K562 (cell line): ENCODE data around the gene TASP1. TPM values are rescaled to one million over a fixed set of nuclear protein-coding genes. Genes with fewer than 3 reads are reported as not detected.

ENCODE experiments used
- ATAC-seq: fragments of 200-7000 bp; cut with Tn5 transposase; 3 replicates; pipeline ENCODE4 v1.9.1; 2020; ENCODE audit warnings: moderate library complexity
- BruUV-seq: library from RNA; stranded (reverse); fragments of 400-500 nt; replicated peaks from 2 replicates; lab custom pipeline; 2021; lab: Mats Ljungman, UMichigan
- CTCF ChIA-PET: fragments of 300-600 bp; formaldehyde crosslinking; extraction: SDS; loops from one replicate; lab custom pipeline; 2021; ENCODE audit warnings: low intra/inter-chr PET ratio; lab: Yijun Ruan, JAX
- POLR2A ChIA-PET: fragments of 300-600, 350-650 bp; sonication (Branson Sonifier 250); formaldehyde crosslinking; extraction: SDS; loops from one replicate; lab custom pipeline; 2021; ENCODE audit warnings: antibody characterized with exemption, inconsistent platforms; lab: Yijun Ruan, JAX
- DNase-seq, 4 experiments: peaks; one replicate each; pipeline versions ENCODE4 v3.0.0 to v3.0.0-alpha.2; 2011 to 2018; ENCODE audit warnings: low spot score in 3 of 4, mixed read lengths in 3 of 4; ENCODE audit errors: extremely low read depth in 1 of 4
- FAIRE-seq: peaks from 2 replicates; lab custom pipeline; 2011; peaks lifted over from hg19 to GRCh38; lab: Jason Lieb, UNC
- H2AFZ ChIP-seq: 2 replicates; pipeline ENCODE4 v1.6.0; 2011; ENCODE audit warnings: low read depth, low read length, control low read depth, inconsistent platforms
- H3K27ac ChIP-seq: fragments of 200-600 bp; 3 replicates; pipeline ENCODE4 v1.8.0; 2011; ENCODE audit warnings: low read depth, mild to moderate bottlenecking, control low read depth, inconsistent platforms, low read length, moderate library complexity, mixed read lengths; ENCODE audit errors: extremely low read depth
- H3K27me3 ChIP-seq, 2 experiments: fragments of 300-600 bp in 1 of 2; 2 replicates in 1 of 2; 3 replicates in 1 of 2; pipeline versions ENCODE4 v1.6.0 to v1.8.0; 2011; ENCODE audit warnings: inconsistent platforms in 2 of 2, low read length in 2 of 2, mild to moderate bottlenecking in 1 of 2, mixed read lengths in 1 of 2, moderate library complexity in 1 of 2; ENCODE audit not compliant: control insufficient read depth in 2 of 2, insufficient read depth in 2 of 2
- H3K36me3 ChIP-seq: fragments of 300-600 bp; 3 replicates; pipeline ENCODE4 v1.8.0; 2011; ENCODE audit warnings: mild to moderate bottlenecking, low read length, inconsistent platforms; ENCODE audit not compliant: control insufficient read depth, insufficient read depth
- H3K4me1 ChIP-seq, 2 experiments: fragments of 200-600 bp in 1 of 2; replicated peaks in 1 of 2; 2 replicates in 1 of 2; 3 replicates in 1 of 2; pipeline versions ENCODE4 v1.5.1 to v1.8.0; 2011; ENCODE audit warnings: inconsistent platforms in 2 of 2, low read length in 2 of 2, mild to moderate bottlenecking in 1 of 2, mixed read lengths in 1 of 2, moderate library complexity in 1 of 2; ENCODE audit not compliant: control insufficient read depth in 2 of 2, insufficient read depth in 2 of 2
- H3K4me2 ChIP-seq: 2 replicates; pipeline ENCODE4 v1.6.1; 2011; ENCODE audit warnings: low read length, control low read depth, inconsistent platforms, mixed read lengths; ENCODE audit not compliant: insufficient read depth
- H3K4me3 ChIP-seq: fragments of 200-600 bp; sonication (generic), shearing (Covaris generic); 2 replicates; pipeline ENCODE4 v1.5.1; 2016; ENCODE audit warnings: control low read depth, inconsistent platforms
- H3K79me2 ChIP-seq: fragments of 200-600 bp; 3 replicates; pipeline ENCODE4 v1.8.0; 2011; ENCODE audit warnings: low read length, inconsistent platforms; ENCODE audit not compliant: control insufficient read depth, insufficient read depth
- H3K9ac ChIP-seq, 2 experiments: 2 replicates each; pipeline versions ENCODE4 v1.6.0 to v1.6.1; 2011; ENCODE audit warnings: low read depth in 2 of 2, low read length in 2 of 2, control low read depth in 1 of 2, inconsistent platforms in 1 of 2, mild to moderate bottlenecking in 1 of 2, mixed read lengths in 1 of 2; ENCODE audit not compliant: insufficient read depth in 1 of 2
- H3K9me1 ChIP-seq: one replicate; pipeline ENCODE4 v1.6.0; 2011; ENCODE audit warnings: inconsistent platforms, mild to moderate bottlenecking, low read length, moderate library complexity; ENCODE audit not compliant: control insufficient read depth, insufficient read depth
- H3K9me3 ChIP-seq: replicated peaks from 2 replicates; pipeline ENCODE4 v1.5.1; 2011; ENCODE audit warnings: low read depth, low read length, inconsistent platforms; ENCODE audit not compliant: control insufficient read depth, insufficient read depth
- H4K20me1 ChIP-seq: replicated peaks from 2 replicates; pipeline ENCODE4 v1.6.1; 2011; ENCODE audit warnings: low read length, inconsistent platforms, mixed read lengths; ENCODE audit not compliant: control insufficient read depth, insufficient read depth
- MED1 ChIP-seq: sonication (generic); formaldehyde crosslinking; IDR thresholded peaks from 2 replicates; pipeline ENCODE4 v1.8.1; 2023; ENCODE audit warnings: missing genetic modification reagents, borderline replicate concordance
- MEF2A ChIP-seq: IDR thresholded peaks from 2 replicates; pipeline ENCODE4 v1.6.1; 2011; ENCODE audit warnings: low read depth, mild to moderate bottlenecking, low read length, moderate library complexity; ENCODE audit not compliant: control insufficient read depth
- NR2C2 ChIP-seq, 2 experiments: fragments of 200-800 bp in 1 of 2; sonication (Bioruptor generic) in 1 of 2; sonication (generic) in 1 of 2; formaldehyde crosslinking in 1 of 2; IDR thresholded peaks; 2 replicates each; pipeline versions ENCODE4 v1.6.1 to v1.8.0; 2016 to 2022; ENCODE audit warnings: mild to moderate bottlenecking in 1 of 2, missing compliant biosample characterization in 1 of 2, missing genetic modification characterization in 1 of 2, missing genetic modification reagents in 1 of 2
- SMARCC2 ChIP-seq: fragments of 450-650 bp; IDR thresholded peaks from 2 replicates; pipeline ENCODE4 v1.6.1; 2017; ENCODE audit warnings: antibody characterized with exemption, moderate library complexity, mild to moderate bottlenecking, low read depth
- ZNF79 ChIP-seq: fragments of 250-450 bp; sonication (Bioruptor Pico); IDR thresholded peaks from 2 replicates; pipeline ENCODE4 v1.4.0; 2020; ENCODE audit warnings: low read depth, mild to moderate bottlenecking, moderate library complexity
- WGBS: fragments of 100-300 bp; shearing (Covaris generic); methylation state at CpG from one replicate; pipeline ENCODE4 v1.1.6; 2016; ENCODE audit warnings: low coverage, mixed read lengths; ENCODE audit not compliant: insufficient coverage; ENCODE audit errors: missing lambda C conversion rate; 5-methylcytosine and 5-hydroxymethylcytosine counted together
- in situ Hi-C: fragments of 300-500 bp; cut with MboI; formaldehyde crosslinking; loops from 4 replicates; pipeline ENCODE4 v1.15.0; 2018; ENCODE audit warnings: inconsistent platforms, mixed read lengths
- intact Hi-C: fragments of 100-400 bp; cut with micrococcal nuclease; formaldehyde crosslinking; loops from 2 replicates; pipeline ENCODE4 v1.14.2; 2022
- polyA plus RNA-seq, 8 experiments: library from polyadenylated mRNA; depleted of rRNA in 4 of 8; stranded (reverse) in 5 of 8; unstranded in 3 of 8; fragments of >200 nt; fragmentation: Nextera tagmentation in 2 of 8; fragmentation: Illumina TruSeq in 1 of 8; extraction: Ambion mirVana in 2 of 8; extraction: Trizol in 1 of 8; gene quantifications; 2 replicates each; pipeline versions ENCODE4 v1.2.1 to v1.2.3, GENCODE V29; 2011 to 2014; ENCODE audit warnings: inconsistent platforms in 1 of 8, missing spikeins in 1 of 8
- total RNA-seq, 7 experiments: library from RNA; depleted of rRNA in 6 of 7; stranded (reverse); fragments of >200 nt in 6 of 7; fragmentation: Illumina TruSeq in 2 of 7; extraction: Trizol in 2 of 7; gene quantifications; 2 replicates each; pipeline versions ENCODE4 v1.2.1 to v1.2.3, GENCODE V29; 2011 to 2021; ENCODE audit warnings: low replicate concordance in 1 of 7
- TF ChIP-seq, protein P1 (sequence below): sonication (generic); formaldehyde crosslinking; IDR thresholded peaks from 2 replicates; pipeline ENCODE4 v1.8.1; 2022; ENCODE audit warnings: missing genetic modification reagents
- TF ChIP-seq, protein P2 (sequence below): fragments of 450-650 bp; IDR thresholded peaks from 2 replicates; pipeline ENCODE4 v1.6.1; 2016; ENCODE audit warnings: missing biosample characterization, missing genetic modification characterization
- TF ChIP-seq, protein P3 (sequence below), 2 experiments: fragments of 450-650 bp; formaldehyde crosslinking in 1 of 2; IDR thresholded peaks; 2 replicates each; pipeline versions ENCODE4 v1.4.0 to v1.6.1; 2014 to 2020; ENCODE audit warnings: mild to moderate bottlenecking in 2 of 2, borderline replicate concordance in 1 of 2, low read depth in 1 of 2

The TASP1 gene
- total and polyA plus RNA-seq, 9 of the 15 experiments (the other 6 are each of a cell fraction or from before 2014, with no cell fraction given), result 3.7 to 10.6 (median 6.4) TPM

DNA sequence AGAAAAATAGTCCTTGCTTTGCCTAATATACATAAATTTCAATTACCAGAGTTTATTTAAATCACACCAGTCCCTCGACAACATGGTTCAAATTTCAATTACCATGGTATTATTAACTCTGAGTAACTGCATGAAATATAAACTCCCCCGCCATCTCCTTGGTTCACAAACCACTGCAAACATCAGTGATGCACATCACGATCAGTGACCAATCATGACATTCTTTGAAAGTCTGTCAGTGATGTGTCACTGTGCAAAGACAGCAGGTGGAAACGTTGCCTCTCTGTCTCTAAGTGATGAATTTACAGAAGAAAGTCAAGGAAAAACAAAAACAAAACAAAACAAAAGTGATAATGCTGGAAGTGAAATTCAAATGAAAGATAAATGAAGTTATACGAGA is 86.7 kb downstream of the TASP1 start:
- no peaks in the 10 kb centered on the region for H3K79me2 ChIP-seq
- ChIA-PET CTCF (no interaction called here), POLR2A (no interaction called here)
- no peaks in the 10 kb centered on the region for H4K20me1 ChIP-seq
- H2AFZ ChIP-seq, result no peak overlapping the region
- H3K4me3 ChIP-seq, result no peak overlapping the region
- DNase-seq (no peak), FAIRE-seq (no peak), ATAC-seq (no peak)
- intact Hi-C loops (no loop called here), in situ Hi-C loops (no loop called here)
- no peaks in the 10 kb centered on the region for H3K9me3 ChIP-seq
- no peaks in the 10 kb centered on the region for H3K4me1 ChIP-seq
- no peaks in the 10 kb centered on the region for H3K9me1 ChIP-seq
- no peaks in the 10 kb centered on the region for H3K36me3 ChIP-seq
- WGBS, result 47% methylated on average over 5 of the region's 5 CpGs
- no peak overlapping the region for H3K9ac ChIP-seq
- no TSS peak for BruUV-seq
- no peak overlapping the region for H3K4me2 ChIP-seq
- H3K27ac ChIP-seq, result no peak overlapping the region
- H3K27me3 ChIP-seq, result no peaks in the 10 kb centered on the region
- TF ChIP-seq SMARCC2, result no peak
- no peak for TF ChIP-seq MED1 (CRISPR knock-in tag)
- no peak for TF ChIP-seq NR2C2 (CRISPR knock-in tag; IDR thresholded peaks at IDR 0.05)
- no peak for TF ChIP-seq NR2C2 (tag; IDR thresholded peaks at IDR 0.05)
- no peak for TF ChIP-seq MEF2A
- TF ChIP-seq, protein P1, sequence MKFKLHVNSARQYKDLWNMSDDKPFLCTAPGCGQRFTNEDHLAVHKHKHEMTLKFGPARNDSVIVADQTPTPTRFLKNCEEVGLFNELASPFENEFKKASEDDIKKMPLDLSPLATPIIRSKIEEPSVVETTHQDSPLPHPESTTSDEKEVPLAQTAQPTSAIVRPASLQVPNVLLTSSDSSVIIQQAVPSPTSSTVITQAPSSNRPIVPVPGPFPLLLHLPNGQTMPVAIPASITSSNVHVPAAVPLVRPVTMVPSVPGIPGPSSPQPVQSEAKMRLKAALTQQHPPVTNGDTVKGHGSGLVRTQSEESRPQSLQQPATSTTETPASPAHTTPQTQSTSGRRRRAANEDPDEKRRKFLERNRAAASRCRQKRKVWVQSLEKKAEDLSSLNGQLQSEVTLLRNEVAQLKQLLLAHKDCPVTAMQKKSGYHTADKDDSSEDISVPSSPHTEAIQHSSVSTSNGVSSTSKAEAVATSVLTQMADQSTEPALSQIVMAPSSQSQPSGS (CRISPR knock-in tag), result no peak
- TF ChIP-seq ZNF79 (CRISPR knock-in tag), result no peak
- TF ChIP-seq, protein P2, sequence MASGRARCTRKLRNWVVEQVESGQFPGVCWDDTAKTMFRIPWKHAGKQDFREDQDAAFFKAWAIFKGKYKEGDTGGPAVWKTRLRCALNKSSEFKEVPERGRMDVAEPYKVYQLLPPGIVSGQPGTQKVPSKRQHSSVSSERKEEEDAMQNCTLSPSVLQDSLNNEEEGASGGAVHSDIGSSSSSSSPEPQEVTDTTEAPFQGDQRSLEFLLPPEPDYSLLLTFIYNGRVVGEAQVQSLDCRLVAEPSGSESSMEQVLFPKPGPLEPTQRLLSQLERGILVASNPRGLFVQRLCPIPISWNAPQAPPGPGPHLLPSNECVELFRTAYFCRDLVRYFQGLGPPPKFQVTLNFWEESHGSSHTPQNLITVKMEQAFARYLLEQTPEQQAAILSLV (tag), result no peak
- TF ChIP-seq, protein P3, sequence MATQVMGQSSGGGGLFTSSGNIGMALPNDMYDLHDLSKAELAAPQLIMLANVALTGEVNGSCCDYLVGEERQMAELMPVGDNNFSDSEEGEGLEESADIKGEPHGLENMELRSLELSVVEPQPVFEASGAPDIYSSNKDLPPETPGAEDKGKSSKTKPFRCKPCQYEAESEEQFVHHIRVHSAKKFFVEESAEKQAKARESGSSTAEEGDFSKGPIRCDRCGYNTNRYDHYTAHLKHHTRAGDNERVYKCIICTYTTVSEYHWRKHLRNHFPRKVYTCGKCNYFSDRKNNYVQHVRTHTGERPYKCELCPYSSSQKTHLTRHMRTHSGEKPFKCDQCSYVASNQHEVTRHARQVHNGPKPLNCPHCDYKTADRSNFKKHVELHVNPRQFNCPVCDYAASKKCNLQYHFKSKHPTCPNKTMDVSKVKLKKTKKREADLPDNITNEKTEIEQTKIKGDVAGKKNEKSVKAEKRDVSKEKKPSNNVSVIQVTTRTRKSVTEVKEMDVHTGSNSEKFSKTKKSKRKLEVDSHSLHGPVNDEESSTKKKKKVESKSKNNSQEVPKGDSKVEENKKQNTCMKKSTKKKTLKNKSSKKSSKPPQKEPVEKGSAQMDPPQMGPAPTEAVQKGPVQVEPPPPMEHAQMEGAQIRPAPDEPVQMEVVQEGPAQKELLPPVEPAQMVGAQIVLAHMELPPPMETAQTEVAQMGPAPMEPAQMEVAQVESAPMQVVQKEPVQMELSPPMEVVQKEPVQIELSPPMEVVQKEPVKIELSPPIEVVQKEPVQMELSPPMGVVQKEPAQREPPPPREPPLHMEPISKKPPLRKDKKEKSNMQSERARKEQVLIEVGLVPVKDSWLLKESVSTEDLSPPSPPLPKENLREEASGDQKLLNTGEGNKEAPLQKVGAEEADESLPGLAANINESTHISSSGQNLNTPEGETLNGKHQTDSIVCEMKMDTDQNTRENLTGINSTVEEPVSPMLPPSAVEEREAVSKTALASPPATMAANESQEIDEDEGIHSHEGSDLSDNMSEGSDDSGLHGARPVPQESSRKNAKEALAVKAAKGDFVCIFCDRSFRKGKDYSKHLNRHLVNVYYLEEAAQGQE (IDR thresholded peaks at IDR 0.05; ENCODE audit: borderline replicate concordance), result no peak
- TF ChIP-seq, protein P3 (CRISPR knock-in tag; IDR thresholded peaks at IDR 0.05; ENCODE audit: low read depth), result no peak
